ENCODE results near the gene TMEM255B.
"Not testable (repeated sequence)": the region's sequence is repeated elsewhere in the genome, so short reads cannot be mapped to it uniquely, and the experiment has no call there.

The TMEM255B gene

DNA sequence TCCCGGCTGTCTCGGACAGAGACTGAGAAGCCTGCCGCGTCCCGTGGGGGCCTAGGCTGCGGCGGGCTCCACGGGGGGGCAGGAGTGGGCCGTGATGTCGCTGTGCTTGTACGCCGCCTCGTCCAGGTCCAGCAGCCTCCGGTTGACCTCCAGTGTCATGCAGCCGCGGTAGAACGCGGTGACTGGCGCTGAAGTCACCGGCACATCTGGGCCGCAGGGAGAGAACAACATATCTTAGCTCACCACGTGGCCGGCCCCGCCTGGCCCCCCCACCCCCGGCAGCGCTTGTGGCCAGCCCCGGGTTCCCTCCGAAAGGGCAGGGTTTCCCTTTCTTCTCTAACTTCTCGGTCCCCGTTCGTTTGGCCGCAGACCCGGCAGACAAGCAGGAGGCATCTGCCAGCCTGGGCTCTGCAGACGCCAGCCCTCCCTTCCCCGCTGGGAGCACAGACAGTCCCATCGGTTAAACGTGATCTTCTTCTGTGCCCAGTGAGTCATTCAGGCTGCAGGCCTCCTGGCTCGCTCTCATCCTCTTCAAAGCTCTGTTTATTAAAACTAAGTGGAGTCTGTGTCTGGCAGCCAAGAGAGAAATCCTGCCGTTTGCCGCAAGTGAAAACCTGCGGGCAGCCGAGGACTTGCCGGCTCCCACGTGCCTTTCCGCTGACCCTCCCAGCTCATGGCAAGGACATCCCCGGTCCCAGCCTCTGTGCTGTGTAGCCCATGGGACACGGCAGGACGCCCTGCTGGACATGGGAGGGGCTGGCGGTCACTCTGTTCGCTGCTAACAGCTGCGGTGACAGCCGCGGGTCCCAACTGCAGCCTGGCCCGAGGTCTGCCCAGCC lies 62.0 kb downstream of the TMEM255B start:
- no peak for DNase-seq

DNA sequence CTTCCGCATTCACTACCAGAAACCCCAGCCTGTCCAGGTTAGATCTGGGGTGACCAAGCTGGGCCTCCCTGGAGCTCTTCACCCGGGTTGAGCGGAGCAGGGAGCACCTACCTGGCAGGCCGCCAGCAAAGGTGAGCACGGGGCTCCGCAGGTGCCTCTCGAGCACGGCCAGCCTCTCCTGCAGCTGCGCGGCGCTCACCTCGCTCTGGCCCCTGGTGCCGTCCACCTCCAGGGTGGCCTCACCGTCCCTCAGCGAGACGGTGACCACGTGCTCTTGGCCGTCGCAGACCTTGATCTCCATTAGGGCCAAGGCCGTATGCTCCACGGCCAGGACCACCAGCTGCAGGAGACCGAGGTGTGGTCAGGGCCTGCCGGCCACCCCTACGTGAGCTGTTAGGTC lies 62.8 kb downstream of the TMEM255B start:
- no peak for DNase-seq

GRCh38 chr13:113822266-113822665 lies 63.2 kb downstream of the TMEM255B start:
- DNase-seq = no peak

DNA sequence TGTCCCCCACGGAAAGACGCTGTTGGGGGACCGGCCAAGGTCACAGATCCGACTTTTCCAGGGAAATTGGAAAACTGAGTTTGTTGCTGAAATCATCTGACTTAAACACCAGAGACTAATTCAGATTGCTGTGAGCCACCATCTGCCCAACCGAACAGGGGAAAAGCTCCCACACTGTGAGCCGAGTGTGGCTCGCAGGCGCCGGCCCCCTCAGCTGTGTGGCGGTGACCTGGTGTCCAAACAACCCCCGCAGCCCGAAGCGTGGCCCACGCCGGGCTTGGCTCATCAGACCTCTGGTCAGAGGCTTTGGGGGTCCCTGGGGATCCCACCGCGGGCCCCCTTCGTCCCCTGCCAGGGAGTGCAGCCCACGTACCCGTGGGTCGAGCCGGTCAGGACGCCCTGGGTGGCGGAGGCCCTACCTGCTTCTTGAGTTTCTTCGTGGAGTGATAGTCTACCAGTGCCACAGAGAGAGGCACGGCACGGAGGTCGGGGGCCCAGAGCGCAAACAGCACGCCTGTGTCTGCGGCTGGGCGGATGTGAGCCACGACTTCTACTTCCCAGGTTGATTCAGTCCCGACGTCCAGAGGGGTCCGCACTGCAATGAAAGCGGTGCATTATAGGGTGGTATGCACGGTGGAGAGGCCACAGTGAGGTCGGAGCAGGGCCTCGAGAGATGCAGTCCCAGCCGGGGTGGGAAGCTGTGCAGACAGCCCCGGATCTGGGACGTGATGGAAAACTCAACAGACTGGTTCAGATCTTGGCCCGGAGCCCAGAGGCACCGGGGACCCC lies 64.1 kb downstream of the TMEM255B start:
- no peak for DNase-seq

DNA sequence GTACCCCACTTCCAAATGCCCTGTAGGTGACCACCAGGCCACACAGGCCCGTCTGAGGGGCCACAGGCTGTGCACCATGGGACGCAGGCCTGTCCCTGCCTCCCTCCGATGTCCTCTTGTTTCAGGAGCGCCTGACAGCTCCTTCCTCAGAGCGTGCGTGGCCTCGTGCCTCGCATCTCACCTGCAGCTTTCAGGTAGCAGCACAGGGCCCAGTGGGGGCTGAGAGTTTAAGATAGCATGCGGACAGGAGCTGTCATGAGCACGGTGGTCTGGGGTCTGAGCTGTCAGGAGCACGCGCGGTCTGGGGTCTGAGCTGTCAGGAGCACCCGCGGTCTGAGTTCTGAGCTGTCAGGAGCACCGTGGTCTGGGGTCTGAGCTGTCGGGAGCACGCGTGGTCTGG lies 64.7 kb downstream of the TMEM255B start:
- no peak for DNase-seq

DNA sequence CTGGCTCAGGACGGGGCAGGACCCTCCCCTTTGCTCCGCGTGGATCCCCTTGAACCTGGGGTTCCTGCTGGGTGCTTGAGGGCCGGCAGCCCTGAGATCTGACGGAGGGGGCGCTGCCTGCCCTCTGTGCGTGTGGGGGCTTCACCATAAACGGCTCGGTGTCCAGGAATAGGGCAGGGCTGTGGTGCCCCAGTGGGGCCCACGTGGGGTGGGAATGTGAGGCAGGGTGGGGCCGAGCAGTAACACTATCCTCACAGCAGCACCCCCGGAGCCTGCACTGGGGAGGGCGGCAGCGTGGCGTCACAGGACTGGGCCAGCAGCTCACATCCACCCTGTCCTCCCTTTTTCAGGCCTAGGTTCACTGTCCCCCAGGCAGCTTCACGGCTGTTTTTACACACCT lies 66.8 kb downstream of the TMEM255B start:
- no peak for DNase-seq

- not testable (repeated sequence) for DNase-seq
Measured at GRCh38 chr13:113826446-113826845, 67.4 kb downstream of the TMEM255B start.

DNA sequence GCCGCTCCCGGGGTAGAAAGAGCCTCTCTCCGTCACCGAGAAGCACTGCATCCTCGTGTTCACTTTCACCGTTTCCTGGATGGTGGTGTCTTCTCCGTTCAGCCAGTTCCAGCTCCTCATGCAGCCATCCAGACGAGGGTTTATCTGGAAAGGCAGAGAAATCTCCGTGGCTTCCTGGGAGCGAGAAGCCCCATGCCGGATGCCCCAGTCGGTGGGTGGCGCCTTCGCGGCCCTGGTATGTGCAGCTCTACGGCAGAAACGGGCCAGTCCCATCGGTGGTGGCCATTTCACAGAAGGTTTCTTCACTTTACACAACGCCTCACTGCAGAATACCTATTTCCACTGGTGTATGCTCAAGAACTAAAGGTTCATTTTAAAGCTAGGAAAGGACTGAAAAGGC lies 68.0 kb downstream of the TMEM255B start:
- no peak for DNase-seq

GRCh38 chr13:113828282-113828825 lies 69.3 kb downstream of the TMEM255B start:
- DNase-seq = no peak

DNA sequence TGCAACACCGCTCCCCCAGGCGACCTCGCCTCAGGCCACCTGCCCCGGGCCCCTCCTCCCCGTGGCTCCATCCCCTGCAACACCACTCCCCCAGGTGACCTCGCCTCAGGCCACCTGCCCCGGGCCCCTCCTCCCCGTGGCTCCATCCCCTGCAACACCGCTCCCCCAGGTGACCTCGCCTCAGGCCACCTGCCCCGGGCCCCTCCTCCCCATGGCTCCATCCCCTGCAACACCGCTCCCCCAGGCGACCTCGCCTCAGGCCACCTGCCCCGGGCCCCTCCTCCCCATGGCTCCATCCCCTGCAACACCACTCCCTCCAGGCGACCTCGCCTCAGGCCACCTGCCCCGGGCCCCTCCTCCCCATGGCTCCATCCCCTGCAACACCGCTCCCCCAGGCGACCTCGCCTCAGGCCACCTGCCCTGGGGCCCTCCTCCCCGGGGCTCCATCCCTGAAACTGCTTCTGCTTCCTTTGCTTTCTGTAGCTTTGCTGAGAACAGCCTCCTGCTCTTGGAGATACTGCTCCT lies 71.5 kb downstream of the TMEM255B start:
- not testable (repeated sequence) for DNase-seq

DNA sequence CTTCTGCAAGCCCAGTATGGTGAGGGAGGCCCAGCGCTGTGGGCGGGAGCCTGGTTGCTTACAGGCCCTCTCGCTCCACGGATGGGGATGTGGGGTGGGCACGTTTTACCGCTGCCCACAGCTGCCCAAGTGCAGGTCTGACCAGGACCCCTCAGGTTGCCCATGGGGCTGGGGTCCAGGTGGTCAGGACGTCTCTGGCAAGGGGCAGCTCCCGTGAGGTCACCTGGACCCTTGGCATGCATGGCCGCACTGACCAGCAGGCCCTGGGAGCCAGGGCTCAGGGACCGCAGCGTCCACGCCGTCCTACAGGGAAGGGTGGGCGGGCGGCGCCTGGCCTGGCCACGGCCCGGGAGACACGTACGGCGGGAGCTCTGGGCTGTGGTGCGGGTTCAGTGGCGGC lies 72.0 kb downstream of the TMEM255B start:
- no peak for DNase-seq

GRCh38 chr13:113832205-113832604 lies 73.2 kb downstream of the TMEM255B start:
- no peak for DNase-seq

DNA sequence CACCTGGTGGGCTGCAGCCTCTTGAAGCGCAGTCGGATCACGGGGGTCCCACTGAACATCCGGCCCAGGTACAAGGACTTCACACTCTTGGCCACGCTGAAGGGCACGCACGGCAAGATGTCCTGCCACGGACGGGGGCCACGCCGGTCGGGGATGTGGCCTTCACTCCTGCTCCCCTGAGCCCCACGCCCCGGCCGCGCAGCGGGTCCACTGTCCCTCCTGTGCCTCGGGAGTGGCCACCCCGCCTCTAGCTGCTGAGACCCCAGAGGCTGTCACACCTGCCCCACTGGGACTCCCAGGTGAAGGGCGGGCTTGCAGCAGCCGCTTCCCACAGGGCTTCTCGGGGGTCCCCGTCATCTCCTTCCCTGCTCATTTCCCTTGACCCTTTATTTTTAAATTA lies 73.6 kb downstream of the TMEM255B start:
- no peak for DNase-seq

DNA sequence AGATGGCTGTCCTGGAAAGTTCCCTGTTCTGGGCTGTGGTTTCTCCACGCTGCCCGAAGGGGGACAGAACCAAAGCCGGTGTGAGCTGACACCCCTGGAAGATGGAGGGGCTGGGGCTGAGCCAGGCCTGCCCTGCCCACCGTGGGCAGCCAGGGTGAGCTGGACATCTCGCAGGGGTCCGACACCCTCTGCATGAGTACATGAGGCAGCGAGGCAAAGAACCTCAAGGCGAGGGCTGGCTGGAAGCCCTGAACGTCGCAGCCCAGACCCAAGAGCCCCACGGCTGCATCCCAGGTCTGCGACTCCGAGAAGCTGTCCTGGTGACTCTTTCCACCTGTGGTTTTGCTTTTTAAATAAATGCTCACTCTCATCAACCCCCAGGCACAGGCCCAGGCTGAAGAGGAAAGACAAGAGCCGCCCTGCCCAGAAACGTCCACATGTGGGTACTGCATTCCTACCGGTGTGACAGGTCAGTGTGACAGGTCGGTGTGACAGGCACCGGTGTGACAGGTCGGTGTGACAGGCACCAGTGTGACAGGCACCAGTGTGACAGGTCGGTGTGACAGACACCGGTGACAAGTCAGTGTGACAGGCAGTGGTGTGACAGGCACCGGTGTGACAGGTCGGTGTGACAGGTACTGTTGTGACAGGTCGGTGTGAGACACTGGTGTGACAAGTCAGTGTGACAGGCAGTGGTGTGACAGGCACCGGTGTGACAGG lies 74.2 kb downstream of the TMEM255B start:
- DNase-seq = no peak

- not testable (repeated sequence) for DNase-seq
Measured at GRCh38 chr13:113834006-113834405, 75.0 kb downstream of the TMEM255B start.

GRCh38 chr13:113834496-113835200 lies 75.6 kb downstream of the TMEM255B start:
- DNase-seq = no peak

DNA sequence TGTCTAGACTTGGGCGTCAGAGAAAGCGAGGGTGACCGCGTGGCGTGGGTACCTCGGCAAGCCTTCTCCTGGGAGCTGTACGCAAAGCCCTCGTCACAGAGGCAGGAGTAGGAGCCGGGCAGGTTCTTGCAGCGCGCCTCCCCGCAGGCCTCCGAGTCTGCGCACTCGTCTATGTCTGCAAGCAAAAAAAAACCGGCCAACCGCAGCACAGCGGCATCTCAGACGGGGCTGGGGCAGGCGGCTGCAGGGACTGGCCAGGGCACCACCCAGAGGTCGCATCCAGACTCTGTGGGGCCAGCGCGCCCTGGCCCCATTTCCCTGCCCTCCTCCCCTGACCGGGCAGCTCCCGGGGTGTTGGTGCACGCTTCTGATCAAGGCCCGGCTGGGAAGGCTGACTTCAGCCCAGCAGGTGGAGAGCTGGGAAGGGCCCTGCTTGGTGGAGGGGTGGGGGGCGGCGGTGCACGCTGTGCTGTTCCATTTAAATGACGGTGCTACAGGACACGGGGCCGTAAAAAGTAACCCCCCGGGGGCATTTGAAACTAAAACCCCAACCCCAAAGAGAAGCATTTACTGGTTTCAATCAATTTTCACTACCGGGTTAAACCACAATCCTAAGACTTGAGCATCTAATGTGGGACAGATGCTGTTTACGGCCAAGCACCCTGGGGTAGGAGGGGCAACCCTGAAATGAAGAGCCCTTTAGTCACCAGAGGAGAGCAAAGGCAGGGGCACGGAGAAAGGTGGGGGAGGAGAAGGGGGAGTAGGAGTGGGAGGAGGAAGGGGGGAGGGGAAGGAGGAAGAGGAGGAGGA lies 76.6 kb downstream of the TMEM255B start:
- no peak for DNase-seq

DNA sequence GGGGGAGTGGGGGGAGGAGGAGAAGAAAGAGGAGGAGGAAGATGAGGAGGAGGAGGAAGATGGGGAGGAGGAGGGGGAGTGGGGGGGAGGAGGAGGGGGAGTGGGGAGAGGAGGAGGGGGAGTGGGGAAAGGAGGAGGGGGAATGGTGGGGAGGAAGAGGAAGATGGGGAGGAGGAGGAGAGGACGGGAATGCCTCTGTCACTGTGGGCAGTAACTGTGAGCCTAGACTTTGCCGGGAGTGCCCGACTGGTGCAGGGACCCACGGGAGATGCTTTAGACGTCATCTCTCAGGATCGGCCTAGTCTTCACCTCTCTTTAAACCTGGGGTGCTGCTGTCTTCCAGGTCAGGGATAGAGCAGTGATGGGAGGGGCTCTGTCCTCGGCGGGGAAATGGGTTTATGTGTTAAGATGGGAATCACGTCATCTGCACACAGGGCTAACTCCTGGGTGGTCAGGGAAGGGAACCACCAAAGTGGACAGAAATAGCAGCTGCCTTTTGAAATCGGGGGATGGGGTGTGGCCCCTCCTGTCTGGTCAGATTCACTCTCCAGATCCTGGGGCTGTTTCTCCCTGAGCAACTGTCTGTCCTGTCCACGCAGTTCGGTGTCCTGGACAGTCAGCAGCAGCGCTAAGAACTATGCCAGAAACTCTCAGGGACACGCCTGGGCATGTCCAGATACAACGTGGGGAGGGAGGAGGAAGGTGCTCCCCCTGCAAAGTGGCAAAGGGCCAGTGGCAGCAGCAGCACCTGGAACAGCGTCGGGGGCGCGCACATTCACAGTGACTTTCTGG lies 77.9 kb downstream of the TMEM255B start:
- peak; percentile 34 for DNase-seq

DNA sequence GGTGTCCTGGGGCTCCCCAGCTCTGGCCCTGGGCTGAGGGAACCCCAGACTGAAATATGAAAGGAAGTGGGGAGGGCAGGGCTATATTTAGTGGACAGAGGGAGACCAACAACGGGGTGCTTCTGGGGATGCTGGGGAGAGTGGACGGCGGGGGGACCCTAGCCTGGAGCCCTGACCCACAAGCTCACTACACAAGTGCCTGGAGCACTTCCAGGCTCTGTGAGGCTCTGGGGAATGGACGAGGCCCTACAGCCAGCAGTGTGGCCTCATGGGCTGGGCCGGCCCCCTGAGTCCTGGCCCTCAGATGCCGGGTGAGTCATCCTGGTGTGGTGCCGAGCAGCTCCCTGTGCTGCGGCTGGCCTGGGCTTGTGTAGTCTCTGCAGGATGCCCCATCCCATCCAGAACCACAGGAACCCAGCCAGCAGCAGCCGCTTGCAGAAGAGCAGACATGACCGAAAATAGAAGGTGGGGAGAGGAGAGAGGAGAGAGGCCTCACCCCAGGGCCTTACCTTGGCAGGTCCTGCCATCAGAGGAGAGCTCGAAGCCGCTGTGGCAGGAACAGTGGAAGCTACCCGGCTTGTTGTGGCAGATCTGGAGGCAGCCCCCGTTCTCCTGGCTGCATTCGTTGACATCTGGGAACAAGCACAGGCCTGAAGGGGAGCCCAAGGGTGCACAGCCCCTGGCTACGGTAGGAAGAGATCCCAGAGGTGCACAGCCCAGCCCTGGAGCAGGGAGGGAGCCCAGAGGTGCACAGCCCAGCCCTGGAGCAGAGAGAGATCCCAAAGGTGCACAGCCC lies 78.7 kb downstream of the TMEM255B start:
- no peak for DNase-seq
